Kidney (tissue), 14 donors: ENCODE measurements around the gene RTN4IP1. TPM values are rescaled to one million over a fixed set of nuclear protein-coding genes. Genes with fewer than 3 reads are reported as not detected.

Experiments used
- DNase-seq, 5 donors: peaks; one replicate each; pipeline ENCODE4 v3.0.0-alpha.2; 2013 to 2020
- FAIRE-seq: peaks from 2 replicates; lab custom pipeline; 2012; peaks lifted over from hg19 to GRCh38; lab: Jason Lieb, UNC
- H3K27ac ChIP-seq, 2 donors: one replicate each; pipeline ENCODE4 v1.7.0; 2013; ENCODE audit warnings: low read depth in 2 of 2, low read length in 2 of 2, inconsistent platforms in 1 of 2
- H3K27me3 ChIP-seq: one replicate; pipeline ENCODE4 v1.7.1; 2013; ENCODE audit warnings: low read length, inconsistent platforms; ENCODE audit not compliant: control insufficient read depth, insufficient read depth
- H3K36me3 ChIP-seq, 3 donors: one replicate each; pipeline versions ENCODE4 v1.7.0 to v1.7.1; 2013; ENCODE audit warnings: low read length in 3 of 3, control low read depth in 1 of 3, inconsistent platforms in 1 of 3; ENCODE audit not compliant: insufficient read depth in 3 of 3, control insufficient read depth in 2 of 3
- H3K4me1 ChIP-seq, 3 donors: one replicate each; pipeline versions ENCODE4 v1.7.0 to v1.7.1; 2013; ENCODE audit warnings: low read length in 3 of 3, inconsistent platforms in 1 of 3, low read depth in 1 of 3; ENCODE audit not compliant: control insufficient read depth in 2 of 3, insufficient read depth in 2 of 3
- H3K4me3 ChIP-seq, 3 donors: one replicate each; pipeline versions ENCODE4 v1.7.0 to v1.8.1; 2013; ENCODE audit warnings: low read length in 3 of 3, control low read depth in 1 of 3, inconsistent platforms in 1 of 3
- H3K9ac ChIP-seq, 3 donors: one replicate each; pipeline versions ENCODE4 v1.7.0 to v1.7.1; 2013; ENCODE audit warnings: low read length in 3 of 3, control low read depth in 1 of 3, inconsistent platforms in 1 of 3
- H3K9me3 ChIP-seq, 3 donors: one replicate each; pipeline versions ENCODE4 v1.7.0 to v1.7.1; 2013; ENCODE audit warnings: low read length in 3 of 3, control low read depth in 1 of 3, inconsistent platforms in 1 of 3; ENCODE audit not compliant: control insufficient read depth in 2 of 3, insufficient read depth in 1 of 3
- intact Hi-C: fragments of 100-400 bp; cut with DNase I; formaldehyde crosslinking; loops from one replicate; pipeline ENCODE4 v1.11.1; 2022
- polyA plus RNA-seq: library from polyadenylated mRNA; stranded (reverse); fragments of 350-450 nt; fragmentation: Illumina TruSeq; extraction: RNeasy Lipid Tissue Mini Kit (QIAGEN cat#74804); gene quantifications from one replicate; pipeline ENCODE4 v1.2.3, GENCODE V29; 2014; ENCODE audit warnings: low read depth, low replicate concordance; ENCODE audit not compliant: insufficient read depth
- total RNA-seq: library from RNA; stranded (reverse); fragmentation: NEBNext Ultra II Directional; extraction: Animal tissue kit (Norgen Biotek cat#: 25700); gene quantifications from one replicate; pipeline ENCODE4 v1.2.1, GENCODE V29; 2021
- TF ChIP-seq, protein P1 (sequence below): IDR thresholded peaks from 3 replicates; pipeline ENCODE4 v1.5.1; 2012; ENCODE audit warnings: mild to moderate bottlenecking, moderate library complexity, borderline replicate concordance; ENCODE audit not compliant: insufficient read depth; ENCODE audit errors: extremely low read depth
- donor health status: control.
- donor health status: control.
- donor health status: control.
- donor health status: control.
- donor health status: control.
- donor health status: DM: yes; HTN: yes; CAD: no.
- donor health status: Normal renal cell carcinoma (clear cell type).

RTN4IP1 gene
- total and polyA plus RNA-seq, 2 donors from 2014 or later, result 8.9 to 19.3 TPM

DNA sequence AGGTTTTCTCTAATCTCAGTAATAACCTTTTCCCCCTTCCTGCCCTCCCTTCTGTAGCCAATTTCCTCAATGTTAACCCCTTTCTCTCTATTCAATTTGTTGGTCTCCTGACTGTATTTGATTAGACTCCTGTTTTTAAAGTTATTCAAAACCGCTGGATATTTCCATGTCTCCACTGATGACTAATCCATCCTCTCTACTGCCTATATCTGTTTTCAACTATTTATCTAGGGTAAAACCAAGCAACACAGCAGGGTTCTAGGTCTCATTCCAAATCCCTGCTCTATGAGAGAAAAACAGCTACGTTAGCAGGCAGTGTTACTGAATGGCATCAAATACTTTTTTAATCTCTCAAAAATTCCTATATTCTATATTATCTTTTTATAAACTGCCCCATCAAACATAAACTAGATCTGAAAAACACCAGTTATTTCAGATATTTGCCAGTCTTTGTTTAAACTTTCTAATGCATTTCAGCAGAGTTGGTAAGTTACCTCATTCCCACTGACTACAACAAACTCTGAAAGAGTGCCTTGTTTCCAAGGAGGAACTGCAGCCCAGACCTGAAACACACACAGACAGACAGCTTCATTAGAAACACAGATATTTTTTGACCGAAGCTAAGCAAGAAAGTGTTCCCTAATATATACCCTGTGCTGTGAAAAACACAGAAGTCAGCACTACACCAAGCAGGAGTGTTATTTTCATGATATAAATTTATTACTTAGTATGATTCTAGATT lies 8.2 kb downstream of the RTN4IP1 start:
- Histone ChIP-seq H3K9me3 (no peaks in the 10 kb centered on the region), H3K4me3 (no peak overlapping the region), H3K4me1 (peaks cover 0 to 2% (median 0%) of the 10 kb centered on the region in 3 donors), H3K27ac (no peak overlapping the region), H3K9ac (no peak overlapping the region), H3K36me3 (peaks cover 0 to 5% (median 3%) of the 10 kb centered on the region in 3 donors), H3K27me3 (no peaks in the 10 kb centered on the region)
- TF ChIP-seq, protein P1, sequence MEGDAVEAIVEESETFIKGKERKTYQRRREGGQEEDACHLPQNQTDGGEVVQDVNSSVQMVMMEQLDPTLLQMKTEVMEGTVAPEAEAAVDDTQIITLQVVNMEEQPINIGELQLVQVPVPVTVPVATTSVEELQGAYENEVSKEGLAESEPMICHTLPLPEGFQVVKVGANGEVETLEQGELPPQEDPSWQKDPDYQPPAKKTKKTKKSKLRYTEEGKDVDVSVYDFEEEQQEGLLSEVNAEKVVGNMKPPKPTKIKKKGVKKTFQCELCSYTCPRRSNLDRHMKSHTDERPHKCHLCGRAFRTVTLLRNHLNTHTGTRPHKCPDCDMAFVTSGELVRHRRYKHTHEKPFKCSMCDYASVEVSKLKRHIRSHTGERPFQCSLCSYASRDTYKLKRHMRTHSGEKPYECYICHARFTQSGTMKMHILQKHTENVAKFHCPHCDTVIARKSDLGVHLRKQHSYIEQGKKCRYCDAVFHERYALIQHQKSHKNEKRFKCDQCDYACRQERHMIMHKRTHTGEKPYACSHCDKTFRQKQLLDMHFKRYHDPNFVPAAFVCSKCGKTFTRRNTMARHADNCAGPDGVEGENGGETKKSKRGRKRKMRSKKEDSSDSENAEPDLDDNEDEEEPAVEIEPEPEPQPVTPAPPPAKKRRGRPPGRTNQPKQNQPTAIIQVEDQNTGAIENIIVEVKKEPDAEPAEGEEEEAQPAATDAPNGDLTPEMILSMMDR, result no peak
- intact Hi-C loops, result no loop called here
- FAIRE-seq (no peak), DNase-seq (no peak)

DNA sequence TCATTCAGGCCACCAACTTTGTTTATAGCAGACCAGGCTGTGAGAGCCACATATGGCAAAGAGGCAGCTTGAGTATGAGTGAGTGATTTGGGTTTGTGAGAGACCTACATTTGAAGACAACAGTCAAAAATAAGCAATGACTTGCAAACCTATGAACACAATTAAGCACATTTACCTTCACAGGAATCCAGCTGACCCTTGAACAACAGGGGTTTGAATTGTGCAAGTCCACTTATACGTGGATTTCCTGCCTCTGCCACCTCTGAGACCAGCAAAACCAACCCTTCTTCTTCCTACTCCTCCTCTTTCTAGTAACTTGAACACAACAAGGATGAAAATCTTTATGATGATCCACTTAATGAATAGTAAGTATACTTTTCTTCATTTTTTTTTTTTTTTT lies 10.1 kb downstream of the RTN4IP1 start:
- Histone ChIP-seq H3K9me3 (no peaks in the 10 kb centered on the region), H3K4me3 (no peak overlapping the region), H3K27ac (no peak overlapping the region), H3K4me1 (no peaks in the 10 kb centered on the region), H3K9ac (no peak overlapping the region), H3K36me3 (peaks cover 0 to 5% (median 3%) of the 10 kb centered on the region in 3 donors), H3K27me3 (no peaks in the 10 kb centered on the region)
- intact Hi-C loops, result no loop called here
- DNase-seq (no peak), FAIRE-seq (no peak)
- TF ChIP-seq, protein P1, result no peak

DNA sequence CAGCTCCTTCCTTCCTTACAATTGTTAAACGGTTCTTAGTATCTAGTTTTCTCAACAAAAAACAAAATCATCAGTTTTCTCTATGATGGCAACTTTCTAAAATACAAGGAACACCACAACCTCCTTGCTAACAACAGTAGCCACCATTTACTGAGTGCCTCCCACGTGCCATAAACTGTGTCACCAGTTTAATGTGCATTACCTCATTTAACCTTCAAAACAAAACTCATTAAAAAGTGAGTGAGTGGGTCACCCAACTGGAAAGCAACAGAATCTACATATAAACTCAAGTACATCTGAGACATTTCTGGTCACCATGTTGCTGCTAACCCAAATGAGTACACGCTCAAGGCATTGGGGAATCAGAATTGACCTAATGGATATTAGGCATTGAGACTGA lies 11.0 kb downstream of the RTN4IP1 start:
- FAIRE-seq (no peak), DNase-seq (no peak)
- H3K9me3 ChIP-seq, result no peaks in the 10 kb centered on the region
- no peaks in the 10 kb centered on the region for H3K4me1 ChIP-seq
- H3K27me3 ChIP-seq, result no peaks in the 10 kb centered on the region
- H3K9ac ChIP-seq, result no peak overlapping the region
- intact Hi-C loops, result no loop called here
- TF ChIP-seq, protein P1, result no peak
- H3K27ac ChIP-seq, result no peak overlapping the region
- H3K4me3 ChIP-seq, result no peak overlapping the region
- peaks cover 0 to 5% (median 3%) of the 10 kb centered on the region in 3 donors for H3K36me3 ChIP-seq
